DND-41 (cell line): Measurements from ENCODE around the gene LRP6.

Source experiments
- CTCF ChIP-seq: IDR thresholded peaks from 2 replicates; pipeline ENCODE4 v1.5.1; 2012; ENCODE audit warnings: borderline replicate concordance, low read length, moderate library complexity, mild to moderate bottlenecking; ENCODE audit not compliant: poor library complexity, severe bottlenecking; ENCODE audit errors: extremely low read depth
- EZH2 ChIP-seq: IDR thresholded peaks from 3 replicates; pipeline ENCODE4 v1.6.1; 2012; ENCODE audit warnings: borderline replicate concordance, low read depth, mild to moderate bottlenecking, moderate library complexity, low read length, inconsistent platforms; ENCODE audit not compliant: severe bottlenecking

- no peak for TF ChIP-seq CTCF
- TF ChIP-seq EZH2: no peak
Observed at GRCh38 chr12:12141000-12141399, 125.8 kb downstream of the LRP6 start.
